GM12892 (cell line): ENCODE results near the gene HK1.

Experiments
- POLR2A ChIP-seq: IDR thresholded peaks from 2 replicates; pipeline ENCODE4 v1.6.1; 2011; ENCODE audit warnings: low read depth, low read length, control low read depth
- POLR2AphosphoS5 ChIP-seq: IDR thresholded peaks from 2 replicates; pipeline ENCODE4 v1.6.1; 2011; ENCODE audit warnings: low read depth, low read length, control low read depth
- TAF1 ChIP-seq: IDR thresholded peaks from 2 replicates; pipeline ENCODE4 v1.6.1; 2011; ENCODE audit warnings: low read depth, mild to moderate bottlenecking, control low read depth, low read length, borderline replicate concordance

DNA sequence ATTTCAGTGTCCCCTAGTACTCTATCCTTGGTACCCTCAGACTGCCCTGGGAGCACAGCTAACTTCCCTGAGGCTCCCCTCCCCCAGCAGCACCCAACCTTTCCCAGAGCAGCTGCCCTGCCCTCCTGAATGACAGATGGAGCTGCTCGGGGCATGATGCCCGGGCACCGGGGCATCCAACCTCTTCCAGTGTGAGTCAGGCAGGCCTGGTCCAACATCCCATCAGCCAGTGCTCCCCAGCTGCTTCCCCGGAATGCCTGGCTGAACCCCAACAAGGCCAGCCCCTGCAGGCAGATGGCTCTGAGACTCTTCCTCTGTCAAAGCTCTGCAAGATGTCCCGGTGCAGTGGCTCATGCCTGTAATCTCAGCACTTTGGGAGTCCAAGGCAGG, 161.0 kb downstream of the HK1 start:
- TF ChIP-seq POLR2AphosphoS5, result no peak
- no peak for TF ChIP-seq POLR2A
- TF ChIP-seq TAF1, result no peak
